ENCODE data around the gene SIX2. TPM values are rescaled to one million over a fixed set of nuclear protein-coding genes. Genes with fewer than 3 reads are reported as not detected.

SIX2 gene
- total and polyA plus RNA-seq, 2 donors (not counting 3 experiments of a cell fraction or from before 2014, with no cell fraction given), result 0.24 to 0.54 TPM

- no peak overlapping the region for H3K9ac ChIP-seq (replicated peaks; ENCODE audit: extremely low read depth, insufficient read depth, low read length)
- H2AFZ ChIP-seq (ENCODE audit: low read depth, low read length), result no peak overlapping the region
- no TSS peak for BruUV-seq (replicated peaks)
- H3K9me3 ChIP-seq (replicated peaks; ENCODE audit: control insufficient read depth, insufficient read depth, low read length), result no peaks in the 10 kb centered on the region
- H3K4me2 ChIP-seq (ENCODE audit: insufficient read depth, low read length), result no peak overlapping the region
- FAIRE-seq (no peak), DNase-seq (ENCODE audit: low read depth, low spot score) (no peak)
- no peaks in the 10 kb centered on the region for H3K9me1 ChIP-seq (replicated peaks; ENCODE audit: control insufficient read depth, extremely low read depth, insufficient read depth, low read length)
- intact Hi-C loops (cut with micrococcal nuclease), result loop anchor here (5.0 kb wide), 1 partner anchor 139 kb away; no protein-coding TSS in a partner anchor
- no peaks in the 10 kb centered on the region for H3K27me3 ChIP-seq (ENCODE audit: control insufficient read depth in 2 of 2, insufficient read depth in 2 of 2, low read length in 2 of 2)
- H3K4me3 ChIP-seq (replicated peaks in 1 of 3; ENCODE audit: insufficient read depth in 1 of 3, low read depth in 1 of 3, low read length in 3 of 3), result no peak overlapping the region
- POLR2A ChIA-PET, result no interaction called here
- no peaks in the 10 kb centered on the region for H3K36me3 ChIP-seq (ENCODE audit: control insufficient read depth in 2 of 2, extremely low read depth in 1 of 2, insufficient read depth in 2 of 2, low read length in 2 of 2)
- H3K27ac ChIP-seq (ENCODE audit: insufficient read depth, low read depth, low read length), result no peak overlapping the region
- CTCF ChIA-PET, result interaction anchor here (1.0 to 1.9 kb wide), 5 partner anchors 12 to 466 kb away, joined by 3 to 6 read pairs (median 4); no protein-coding TSS in a partner anchor
- no peaks in the 10 kb centered on the region for H3K4me1 ChIP-seq (ENCODE audit: control insufficient read depth, extremely low read depth, insufficient read depth, low read length)
- dilution Hi-C loops (cut with MboI; ENCODE audit: extremely low pct_ligation_motif_present, low sequenced_read_pairs), result no loop called here
- no peaks in the 10 kb centered on the region for H4K20me1 ChIP-seq (replicated peaks; ENCODE audit: control insufficient read depth, extremely low read depth, insufficient read depth, low read length)
- H3K79me2 ChIP-seq (ENCODE audit: control insufficient read depth, insufficient read depth, low read length), result no peaks in the 10 kb centered on the region
- TF ChIP-seq MYC (IDR thresholded peaks at IDR 0.05; ENCODE audit: low read depth, low read length), result no peak
- TF ChIP-seq JUN (IDR thresholded peaks at IDR 0.05; ENCODE audit: borderline replicate concordance, insufficient read depth, insufficient read length, low read depth), result no peak
- TF ChIP-seq, protein P1, sequence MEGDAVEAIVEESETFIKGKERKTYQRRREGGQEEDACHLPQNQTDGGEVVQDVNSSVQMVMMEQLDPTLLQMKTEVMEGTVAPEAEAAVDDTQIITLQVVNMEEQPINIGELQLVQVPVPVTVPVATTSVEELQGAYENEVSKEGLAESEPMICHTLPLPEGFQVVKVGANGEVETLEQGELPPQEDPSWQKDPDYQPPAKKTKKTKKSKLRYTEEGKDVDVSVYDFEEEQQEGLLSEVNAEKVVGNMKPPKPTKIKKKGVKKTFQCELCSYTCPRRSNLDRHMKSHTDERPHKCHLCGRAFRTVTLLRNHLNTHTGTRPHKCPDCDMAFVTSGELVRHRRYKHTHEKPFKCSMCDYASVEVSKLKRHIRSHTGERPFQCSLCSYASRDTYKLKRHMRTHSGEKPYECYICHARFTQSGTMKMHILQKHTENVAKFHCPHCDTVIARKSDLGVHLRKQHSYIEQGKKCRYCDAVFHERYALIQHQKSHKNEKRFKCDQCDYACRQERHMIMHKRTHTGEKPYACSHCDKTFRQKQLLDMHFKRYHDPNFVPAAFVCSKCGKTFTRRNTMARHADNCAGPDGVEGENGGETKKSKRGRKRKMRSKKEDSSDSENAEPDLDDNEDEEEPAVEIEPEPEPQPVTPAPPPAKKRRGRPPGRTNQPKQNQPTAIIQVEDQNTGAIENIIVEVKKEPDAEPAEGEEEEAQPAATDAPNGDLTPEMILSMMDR (IDR thresholded peaks at IDR 0.05; ENCODE audit: extremely low read depth in 1 of 2, insufficient read depth in 1 of 2, low read depth in 1 of 2, low read length in 2 of 2), result no peak
- TF ChIP-seq, protein P2, sequence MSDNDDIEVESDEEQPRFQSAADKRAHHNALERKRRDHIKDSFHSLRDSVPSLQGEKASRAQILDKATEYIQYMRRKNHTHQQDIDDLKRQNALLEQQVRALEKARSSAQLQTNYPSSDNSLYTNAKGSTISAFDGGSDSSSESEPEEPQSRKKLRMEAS (IDR thresholded peaks at IDR 0.05; ENCODE audit: insufficient read depth, insufficient read length), result no peak
- TF ChIP-seq POLR2A (IDR thresholded peaks at IDR 0.05; ENCODE audit: low read depth, low read length), result no peak
- no peak for TF ChIP-seq EZH2 (IDR thresholded peaks at IDR 0.05; ENCODE audit: borderline replicate concordance, low read depth, low read length, severe bottlenecking)
- no peak for TF ChIP-seq POLR2AphosphoS5 (IDR thresholded peaks at IDR 0.05; ENCODE audit: insufficient read depth, low read depth, low read length)
- TF ChIP-seq GATA2 (IDR thresholded peaks at IDR 0.05; ENCODE audit: insufficient read depth, insufficient read length, low read depth, low read length), result no peak
- TF ChIP-seq FOS (IDR thresholded peaks at IDR 0.05; ENCODE audit: borderline replicate concordance, insufficient read depth, low read length), result no peak
Measured at GRCh38 chr2:45028276-45028675, 19.0 kb upstream of the SIX2 start.

All from endothelial cell of umbilical vein (primary cell).